ENCODE measurements around the gene TRIM33. TPM values are rescaled to one million over a fixed set of nuclear protein-coding genes. Genes with fewer than 3 reads are reported as not detected.

The TRIM33 gene
- total RNA-seq, 1 experiment from 2014 or later: 53.8 TPM

- no peak overlapping the region for H2BK12ac ChIP-seq (ENCODE audit: insufficient read length, low read depth, low read length)
- peak; percentile 33 for DNase-seq
- no peak overlapping the region for H4K5ac ChIP-seq (ENCODE audit: insufficient read length, low read depth, low read length)
- no peak overlapping the region for H2BK5ac ChIP-seq (ENCODE audit: insufficient read length, low read length)
- H3T11ph ChIP-seq (ENCODE audit: low read length): no peak overlapping the region
- Mint-ChIP-seq H3K36me3 (ENCODE audit: insufficient read depth in 1 of 3, low read depth in 3 of 3) (peaks cover 0 to 4% (median 0%) of the 10 kb centered on the region in 3 experiments; a peak in 3 of 7 replicates), H3K4me3 (peak overlapping the region; percentile 70 to 87; a peak in 4 of 5 replicates), H3K9me3 (no peaks in the 10 kb centered on the region; a peak in 1 of 5 replicates), H3K4me1 (peaks cover 23 to 25% of the 10 kb centered on the region in 2 experiments), H3K27me3 (ENCODE audit: low read depth) (peaks cover 17% of the 10 kb centered on the region), H3K27ac (no peak overlapping the region)
- H2AK5ac ChIP-seq (ENCODE audit: insufficient read length, low read length): no peak overlapping the region
- H3K79me2 ChIP-seq (ENCODE audit: insufficient read depth, low read length): peaks cover 25% of the 10 kb centered on the region
- H3K27ac ChIP-seq (ENCODE audit: insufficient read length, low read depth, low read length): no peak overlapping the region
- H3K23me2 ChIP-seq (ENCODE audit: insufficient read length, low read depth, low read length, poor library complexity, severe bottlenecking): peaks cover 23% of the 10 kb centered on the region
- H3K18ac ChIP-seq (ENCODE audit: insufficient read length, low read depth, low read length): no peak overlapping the region
- no peaks in the 10 kb centered on the region for H3K27me3 ChIP-seq (ENCODE audit: insufficient read depth, low read length)
- H2BK120ac ChIP-seq (ENCODE audit: low read depth, low read length, poor library complexity, severe bottlenecking): no peak overlapping the region
- no peaks in the 10 kb centered on the region for H3K9me3 ChIP-seq (ENCODE audit: control insufficient read depth, low read depth, low read length)
- H4K91ac ChIP-seq (ENCODE audit: insufficient read length, low read depth, low read length): no peak overlapping the region
- peak overlapping the region; percentile 75 for H3K4me2 ChIP-seq (ENCODE audit: insufficient read depth, insufficient read length, low read length)
- no peak overlapping the region for H3K56ac ChIP-seq (ENCODE audit: insufficient read length, low read depth, low read length)
- H3K23ac ChIP-seq (ENCODE audit: insufficient read length, low read depth, low read length): no peak overlapping the region
- no peak overlapping the region for H3K4ac ChIP-seq (ENCODE audit: low read depth, low read length)
- no peak overlapping the region for H2BK15ac ChIP-seq (ENCODE audit: low read depth, low read length)
- TF ChIP-seq CTCF (conservative IDR thresholded peaks at IDR 0.05): no peak
- no peak overlapping the region for H2AFZ ChIP-seq (ENCODE audit: low read length)
- no peaks in the 10 kb centered on the region for H3K79me1 ChIP-seq (ENCODE audit: insufficient read depth, low read depth, low read length, poor library complexity, severe bottlenecking)
- H4K8ac ChIP-seq (replicated peaks; ENCODE audit: insufficient read length, low read depth, low read length): no peak overlapping the region
- H4K20me1 ChIP-seq (ENCODE audit: control insufficient read depth, insufficient read depth, insufficient read length): no peaks in the 10 kb centered on the region
- no CpG with 5 or more reads among the region's 11 CpGs for WGBS (ENCODE audit: extremely low coverage, insufficient read length, low lambda C conversion rate)
- H3K14ac ChIP-seq (ENCODE audit: insufficient read depth, low read length): no peak overlapping the region
- no peak overlapping the region for H3K9ac ChIP-seq (ENCODE audit: extremely low read depth, insufficient read length, low read length)
- no peak overlapping the region for H2BK20ac ChIP-seq (ENCODE audit: low read depth, low read length, poor library complexity, severe bottlenecking)
- H3K4me1 ChIP-seq (ENCODE audit: insufficient read depth, low read length): peaks cover 4% of the 10 kb centered on the region; the same call in 1 of the 2 replicates
These were observed 1.7 kb upstream of the TRIM33 start for GRCh38 chr1:114512595-114513280.

Data from H9 (cell line).